Activated CD4-positive, alpha-beta T cell treated with anti-CD3 and anti-CD28 coated beads, Interleukin-2, amount 50 U/mL, for 24 hours (primary cell): ENCODE results near the gene NFX1.
"Not testable (repeated sequence)": the region's sequence is repeated elsewhere in the genome, so short reads cannot be mapped to it uniquely, and the experiment has no call there.

Experiments
- DNase-seq, 2 donors: peaks; one replicate each; pipeline ENCODE4 v3.0.0-alpha.2; 2020; ENCODE audit warnings: low read depth in 1 of 2, low spot score in 1 of 2

The NFX1 gene

GRCh38 chr9:33385979-33386640 lies 95.8 kb downstream of the NFX1 start:
- DNase-seq: not testable (repeated sequence)

DNA sequence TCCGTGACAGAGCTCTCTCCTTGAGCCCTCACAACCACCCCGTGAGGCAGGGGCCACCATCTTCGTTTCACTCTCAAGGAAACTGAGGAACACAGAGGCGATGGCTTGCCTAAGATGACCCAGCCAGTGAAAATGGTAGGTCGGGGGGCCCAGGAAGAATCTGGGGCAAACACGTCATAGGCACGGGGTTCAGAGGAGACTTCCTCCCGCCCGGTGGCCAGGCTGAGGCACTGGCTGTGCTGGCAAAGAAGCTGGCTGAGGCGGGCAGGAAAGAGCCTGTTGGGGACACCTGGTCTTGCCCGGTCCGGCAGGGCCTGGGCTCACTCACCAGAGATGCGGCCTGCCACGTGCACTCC lies 96.3 kb downstream of the NFX1 start:
- not testable (repeated sequence) for DNase-seq

GRCh38 chr9:33386998-33387397 lies 96.7 kb downstream of the NFX1 start:
- DNase-seq: not testable (repeated sequence)

- DNase-seq: no peak
Measured at GRCh38 chr9:33388110-33388994, 98.0 kb downstream of the NFX1 start.

DNA sequence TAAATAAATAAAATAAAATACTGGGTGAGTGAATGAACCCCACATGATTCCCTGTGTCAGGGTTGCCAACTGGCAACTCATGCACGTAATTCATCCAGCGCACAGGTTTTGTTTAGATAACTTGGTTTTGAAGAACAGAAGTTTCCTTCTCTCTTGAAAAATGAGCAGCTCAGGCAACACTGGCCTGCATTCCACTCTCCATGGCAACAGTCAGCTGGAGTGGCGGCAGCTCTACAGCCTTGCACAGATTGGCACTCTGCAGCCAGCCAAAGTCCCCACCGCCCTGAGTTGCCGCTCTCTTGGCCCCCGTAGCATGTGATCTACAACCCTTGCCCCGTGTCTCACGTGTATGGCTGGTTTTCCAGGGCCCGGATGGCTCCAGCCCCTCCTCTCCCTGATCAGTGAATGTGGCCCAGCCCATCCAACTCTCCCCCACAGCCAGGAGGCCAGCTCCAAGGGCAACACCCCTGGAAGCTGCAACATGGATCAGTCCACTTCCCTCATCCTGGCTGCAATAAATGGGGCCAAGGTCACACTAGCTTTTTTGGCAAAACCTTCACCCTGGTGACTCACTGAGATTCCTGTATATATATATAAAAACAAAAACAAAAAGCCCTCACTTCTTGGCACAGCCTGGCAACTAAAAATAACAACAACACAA lies 100.9 kb downstream of the NFX1 start:
- not testable (repeated sequence) for DNase-seq

DNA sequence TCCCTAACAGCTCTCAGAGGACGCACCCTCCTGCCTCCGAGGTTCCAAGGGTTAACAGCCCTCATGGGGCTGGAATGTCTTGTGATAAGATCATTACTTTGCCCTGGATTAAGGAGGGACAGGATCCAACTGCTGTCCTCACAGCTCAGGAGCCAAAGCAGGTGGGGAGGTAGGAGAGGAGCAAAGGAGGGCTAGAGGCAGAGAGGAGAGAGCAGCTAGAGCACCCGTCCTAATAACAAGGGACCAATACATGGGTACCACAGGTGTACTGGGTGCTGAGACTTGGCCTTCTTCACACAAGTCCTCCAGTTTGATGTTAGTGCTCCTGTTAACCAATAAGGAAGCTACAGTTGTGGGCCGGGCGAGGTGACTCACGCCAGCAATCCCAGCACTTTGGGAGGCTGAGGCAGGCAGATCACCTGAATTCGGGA lies 102.3 kb downstream of the NFX1 start:
- DNase-seq: not testable (repeated sequence)

DNA sequence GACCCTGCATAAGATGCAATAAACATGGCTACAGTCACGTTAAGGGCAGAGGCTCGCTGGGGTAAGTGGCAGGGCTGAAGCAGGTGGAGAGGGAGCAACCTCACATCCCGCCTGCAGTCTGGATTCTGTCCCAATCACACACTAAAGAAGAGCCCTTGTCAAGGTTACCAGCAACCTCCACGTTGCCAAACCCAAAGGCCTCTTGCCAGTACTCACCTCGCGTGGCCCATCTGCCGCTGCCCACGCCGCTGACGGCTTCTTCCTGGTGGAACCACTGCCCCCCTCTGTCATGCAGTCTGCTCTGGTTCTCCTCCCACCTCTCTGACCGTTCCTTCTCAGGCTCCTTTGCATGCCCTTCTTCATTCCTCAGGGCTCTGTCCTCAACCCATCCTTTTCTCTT lies 103.3 kb downstream of the NFX1 start:
- DNase-seq: no peak

- DNase-seq: not testable (repeated sequence)
Measured at GRCh38 chr9:33393986-33394385, 103.7 kb downstream of the NFX1 start.

GRCh38 chr9:33395159-33395879 lies 105.0 kb downstream of the NFX1 start:
- DNase-seq: not testable (repeated sequence)

- not testable (repeated sequence) for DNase-seq
Measured at GRCh38 chr9:33397801-33398200, 107.5 kb downstream of the NFX1 start.

DNA sequence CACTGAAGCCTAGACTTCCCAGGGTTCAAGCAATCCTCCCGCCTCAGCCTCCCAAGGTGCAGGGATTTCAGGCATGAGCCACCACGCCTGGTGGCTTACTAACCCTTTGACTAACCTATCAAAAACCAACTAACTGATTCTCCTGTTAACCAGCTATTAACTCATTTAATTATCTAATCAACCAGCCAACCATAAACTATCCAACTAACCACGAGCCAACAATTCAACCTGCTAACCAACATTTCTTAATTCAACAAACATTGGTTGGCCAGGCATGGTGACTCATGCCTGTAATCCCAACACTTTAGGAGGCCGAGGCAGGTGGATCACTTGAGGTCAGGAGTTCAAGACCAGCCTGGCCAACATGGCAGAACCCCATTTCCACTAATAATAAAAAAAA lies 108.7 kb downstream of the NFX1 start:
- DNase-seq: not testable (repeated sequence)

GRCh38 chr9:33401809-33402208 lies 111.5 kb downstream of the NFX1 start:
- not testable (repeated sequence) for DNase-seq

DNA sequence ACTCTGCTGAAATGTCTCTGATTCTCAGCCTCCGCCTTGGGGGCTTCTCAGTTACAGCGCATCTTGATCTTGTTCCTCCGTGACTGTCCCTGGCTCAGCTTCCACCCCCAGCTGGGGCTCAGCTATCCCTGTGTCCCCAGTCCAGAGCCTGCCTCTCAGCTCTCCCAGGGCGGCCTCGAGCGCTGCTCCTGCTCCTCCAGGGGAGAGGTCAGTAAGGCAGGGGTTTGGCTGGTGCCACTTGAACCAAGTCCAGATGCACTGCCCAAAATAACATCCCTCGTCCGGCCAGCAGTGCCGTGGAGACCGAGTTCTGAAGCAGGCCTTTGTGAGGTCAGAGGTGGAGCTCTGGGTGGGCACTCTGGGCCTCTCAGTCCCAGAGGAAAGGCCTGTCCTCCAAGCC lies 112.1 kb downstream of the NFX1 start, which contains the start of gene AQP7:
Gene AQP7, minus strand, starts transcription at position 198 of the 400 bp plus-strand sequence. CDS start 1,306 bp downstream, outside the sequence.
- DNase-seq: not testable (repeated sequence)

DNA sequence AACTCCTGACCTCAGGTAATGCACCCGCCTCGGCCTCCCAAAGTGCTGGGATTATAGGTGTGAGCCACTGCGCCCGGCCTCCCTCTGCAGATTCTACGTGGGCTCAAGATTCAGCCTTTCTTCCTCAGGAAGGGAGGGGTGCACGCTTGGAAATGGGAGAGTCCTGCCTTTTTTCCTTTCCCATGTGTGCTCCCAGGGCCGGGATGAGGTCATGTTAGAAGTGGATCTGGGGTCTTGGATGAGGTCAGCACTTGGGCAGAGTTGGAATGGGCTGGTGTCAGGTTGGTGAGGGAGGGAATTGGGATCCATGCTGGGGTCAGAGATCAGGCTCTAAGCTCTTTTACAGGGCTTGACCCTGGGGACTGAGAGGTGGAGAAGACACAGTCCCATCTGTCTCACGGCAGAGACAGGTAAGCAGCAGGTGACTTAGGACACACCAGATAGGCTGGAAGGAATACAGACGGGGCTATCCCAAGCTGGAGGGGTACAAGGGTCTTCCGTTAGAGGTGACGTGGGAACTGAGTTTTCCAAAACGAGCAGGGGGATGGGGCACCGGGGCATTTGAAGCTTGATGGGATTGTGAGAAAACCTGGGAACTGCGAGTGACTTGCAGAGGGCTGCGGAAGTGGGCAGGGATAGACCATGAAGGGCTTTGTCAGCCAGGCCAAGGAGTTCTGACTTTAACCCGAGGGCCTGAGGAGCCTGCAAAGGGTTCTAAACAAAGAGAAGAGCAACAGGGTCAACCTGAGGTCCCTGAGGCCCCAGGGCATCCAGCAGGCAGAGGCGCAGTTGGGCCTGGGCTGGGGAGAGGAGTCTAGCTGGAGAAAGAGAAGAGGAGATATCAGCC lies 113.8 kb downstream of the NFX1 start:
- no peak for DNase-seq

DNA sequence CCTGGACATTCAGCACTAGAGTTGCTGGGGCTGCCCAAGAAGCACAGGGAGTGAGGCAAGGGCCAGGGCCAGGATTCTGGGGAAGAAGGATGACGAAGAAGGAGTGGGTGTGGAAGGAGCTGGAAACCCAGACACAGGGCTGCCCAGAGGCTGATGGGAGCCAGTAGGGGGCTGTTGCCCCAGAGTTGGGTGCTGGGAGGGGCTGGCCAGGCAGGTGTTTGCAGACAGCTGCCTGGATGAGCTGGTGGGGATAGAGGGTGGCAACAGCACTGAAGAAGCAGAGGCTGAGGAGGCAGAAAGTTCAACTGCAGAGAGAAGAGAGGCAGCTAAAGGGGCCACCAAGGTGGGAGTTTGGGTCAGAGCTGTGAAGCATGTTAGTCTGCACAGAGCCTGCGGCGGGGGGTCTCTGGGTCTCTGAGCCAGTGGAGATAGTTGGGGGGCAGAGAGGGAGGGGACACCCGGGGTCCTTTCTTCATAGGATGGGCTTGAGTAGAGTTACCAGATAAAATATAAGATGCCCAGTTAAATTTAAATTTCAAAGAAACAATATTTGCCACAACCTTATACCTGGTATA lies 114.6 kb downstream of the NFX1 start:
- no peak for DNase-seq

GRCh38 chr9:33407061-33407460 lies 116.7 kb downstream of the NFX1 start:
- no peak for DNase-seq

- DNase-seq: no peak
Measured at GRCh38 chr9:33408087-33408486, 117.8 kb downstream of the NFX1 start.

- DNase-seq: no peak
Measured at GRCh38 chr9:33414268-33414667, 124.0 kb downstream of the NFX1 start.

DNA sequence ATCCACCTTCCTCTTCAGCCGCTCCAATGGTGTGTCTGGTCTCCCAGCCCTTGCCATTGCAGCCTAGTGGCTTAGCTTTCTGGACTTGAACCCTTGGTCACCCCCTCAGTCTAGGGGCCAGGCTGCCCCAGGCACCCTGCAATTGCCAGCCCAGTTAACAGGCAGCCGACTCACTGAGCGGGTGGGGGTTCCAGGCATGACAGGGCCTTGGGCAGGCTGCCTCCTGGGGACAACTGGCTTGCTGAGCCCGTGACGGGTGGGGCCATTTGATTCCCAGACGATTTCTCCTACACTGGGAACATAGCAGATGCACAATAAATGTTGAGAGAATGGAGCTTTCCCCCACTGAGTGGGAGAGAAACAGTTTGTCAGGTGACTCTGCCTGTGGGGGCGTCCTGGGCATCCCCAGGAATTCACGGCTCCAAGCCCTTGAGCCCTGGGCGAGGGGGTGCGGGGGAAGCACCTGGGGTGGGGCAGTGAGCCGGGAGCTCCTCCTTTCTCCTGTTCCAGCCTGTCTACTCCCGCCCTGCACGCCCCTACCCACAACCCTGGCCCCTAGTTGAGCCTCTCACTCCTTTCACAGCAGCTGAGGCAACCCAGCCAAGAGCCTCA lies 124.7 kb downstream of the NFX1 start:
- DNase-seq: no peak
